PC-9 (cell line): Measurements from ENCODE around the gene HSPA12A.

Experiments used
- EZH2 ChIP-seq: fragments of 200-600 bp; sonication (generic); IDR thresholded peaks from 2 replicates; pipeline ENCODE4 v1.8.0; 2017; ENCODE audit warnings: antibody characterized with exemption, low read depth
- TF ChIP-seq, protein P1 (sequence below): fragments of 200-600 bp; sonication (generic); conservative IDR thresholded peaks from 2 replicates; pipeline ENCODE4 v1.6.1; 2017; ENCODE audit warnings: mixed run types, antibody characterized with exemption, mild to moderate bottlenecking, moderate library complexity

DNA sequence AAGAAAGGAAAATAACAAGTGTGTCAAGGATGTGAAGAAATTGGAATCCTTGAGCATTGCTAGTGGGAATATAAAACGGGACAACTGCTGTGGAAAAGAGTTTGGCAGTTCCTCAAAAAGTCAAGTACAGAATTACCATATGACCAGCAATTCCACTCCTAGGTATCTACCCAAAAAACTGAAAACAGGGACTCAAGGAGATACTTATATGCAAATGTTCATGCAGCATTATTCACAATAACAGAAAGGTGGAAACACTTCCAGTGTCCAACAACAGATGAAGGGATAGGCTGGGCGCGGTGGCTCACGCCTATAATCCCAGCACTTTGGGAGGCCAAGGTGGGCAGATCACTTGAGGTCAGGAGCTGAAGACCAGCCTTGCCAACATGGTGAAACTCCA, 33.5 kb downstream of the HSPA12A start:
- TF ChIP-seq, protein P1, sequence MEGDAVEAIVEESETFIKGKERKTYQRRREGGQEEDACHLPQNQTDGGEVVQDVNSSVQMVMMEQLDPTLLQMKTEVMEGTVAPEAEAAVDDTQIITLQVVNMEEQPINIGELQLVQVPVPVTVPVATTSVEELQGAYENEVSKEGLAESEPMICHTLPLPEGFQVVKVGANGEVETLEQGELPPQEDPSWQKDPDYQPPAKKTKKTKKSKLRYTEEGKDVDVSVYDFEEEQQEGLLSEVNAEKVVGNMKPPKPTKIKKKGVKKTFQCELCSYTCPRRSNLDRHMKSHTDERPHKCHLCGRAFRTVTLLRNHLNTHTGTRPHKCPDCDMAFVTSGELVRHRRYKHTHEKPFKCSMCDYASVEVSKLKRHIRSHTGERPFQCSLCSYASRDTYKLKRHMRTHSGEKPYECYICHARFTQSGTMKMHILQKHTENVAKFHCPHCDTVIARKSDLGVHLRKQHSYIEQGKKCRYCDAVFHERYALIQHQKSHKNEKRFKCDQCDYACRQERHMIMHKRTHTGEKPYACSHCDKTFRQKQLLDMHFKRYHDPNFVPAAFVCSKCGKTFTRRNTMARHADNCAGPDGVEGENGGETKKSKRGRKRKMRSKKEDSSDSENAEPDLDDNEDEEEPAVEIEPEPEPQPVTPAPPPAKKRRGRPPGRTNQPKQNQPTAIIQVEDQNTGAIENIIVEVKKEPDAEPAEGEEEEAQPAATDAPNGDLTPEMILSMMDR: no peak
- TF ChIP-seq EZH2: no peak
